Measurements from ENCODE around the gene CCDC134. TPM values are rescaled to one million over a fixed set of nuclear protein-coding genes. Genes with fewer than 3 reads are reported as not detected.

CCDC134 gene
- 20.0 and 21.4 TPM in 2 replicates for total RNA-seq (2021; fragmentation: NEBNext Ultra II Directional; extraction: Animal tissue kit (Norgen Biotek cat#: 25700))
- 7.7 and 10.3 TPM in 2 replicates for polyA plus RNA-seq (2011; rRNA removed)
- polyA plus RNA-seq (2011; cell fraction: cytosol; rRNA removed): 7.0 TPM
- 10.7 TPM for polyA plus RNA-seq (2011; cell fraction: nucleus; rRNA removed)
- 5.8 to 7.4 TPM (median 7.1 TPM) in 4 replicates for polyA plus RNA-seq (2012, experiment 1 of 2)
- 6.0 TPM for polyA plus RNA-seq (2012, experiment 2 of 2)
- polyA plus RNA-seq (2013, experiment 1 of 2): 16.1 TPM
- 17.3 TPM for polyA plus RNA-seq (2013, experiment 2 of 2)
- polyA minus RNA-seq (2011; rRNA and poly(A)+ RNA removed): 40.9 and 42.1 TPM in 2 replicates
- polyA minus RNA-seq (2011; cell fraction: cytosol; rRNA and poly(A)+ RNA removed): 16.9 TPM
- 13.3 TPM for polyA minus RNA-seq (2011; cell fraction: nucleus; rRNA and poly(A)+ RNA removed)
- long read RNA-seq, experiment 1, partial matches to known transcripts: 0 of 3 reads
- long read RNA-seq, experiment 1, other reads (novel, unspliced or antisense): 0 of 3 reads
- long read RNA-seq, experiment 2, partial matches to known transcripts: 0 of 5 reads
- long read RNA-seq, experiment 2, other reads (novel, unspliced or antisense): 2 of 5 reads

GRCh38 chr22:41800348-41801146 lies at the start of gene CCDC134:
CCDC134 (plus strand) TSS chr22:41800679; CDS start chr22:41808891, 8,212 bp downstream.
- H2BK12ac ChIP-seq (ENCODE audit: low read depth, low read length): peak within 1 kb of the TSS; percentile 92
- peak within 1 kb of the TSS; percentile 78 to 91 (median 86) for H3K4me3 ChIP-seq (ENCODE audit: extremely low read depth in 1 of 4, insufficient read depth in 2 of 4, low read depth in 3 of 4, low read length in 4 of 4)
- H3K23ac ChIP-seq (ENCODE audit: insufficient read length): no peak within 1 kb of the TSS
- ChIA-PET CTCF (ENCODE audit: partially characterized antibody) (interaction anchor here (0.6 to 3.8 kb wide), 12 partner anchors 22 to 275 kb away, joined by 3 to 20 read pairs (median 3); no protein-coding TSS in a partner anchor), POLR2A (ENCODE audit: partially characterized antibody) (interaction anchor here (0.6 to 3.1 kb wide), 37 partner anchors 8 to 265 kb away, joined by 3 to 30 read pairs (median 4); partner anchors contain the start of genes CENPM, SREBF2 and TNFRSF13C)
- H2BK15ac ChIP-seq (ENCODE audit: low read length): no peak within 1 kb of the TSS
- H3K79me1 ChIP-seq (ENCODE audit: low read depth, low read length): peaks cover 3% of the 10 kb centered on the region; the same call in 1 of the 2 replicates
- no peak within 1 kb of the TSS for H2BK20ac ChIP-seq (ENCODE audit: low read length)
- H3K56ac ChIP-seq (replicated peaks; ENCODE audit: insufficient read length, low read depth, low read length): peak within 1 kb of the TSS; percentile 66
- H3K4ac ChIP-seq (replicated peaks; ENCODE audit: insufficient read length, low read depth, low read length): peak within 1 kb of the TSS; percentile 79
- no peak for FAIRE-seq
- peak; percentile 50 to 93 for DNase-seq (ENCODE audit: low read depth in 1 of 2, low spot score in 2 of 2)
- no peak within 1 kb of the TSS for H3K14ac ChIP-seq (ENCODE audit: insufficient read length)
- H3K27ac ChIP-seq (ENCODE audit: low read depth, low read length): peak within 1 kb of the TSS; percentile 73
- H3K9ac ChIP-seq (replicated peaks in 1 of 4; ENCODE audit: extremely low read depth in 1 of 4, low read depth in 3 of 4, low read length in 3 of 4): peak within 1 kb of the TSS; percentile 74 to 84 (median 77)
- H2AK5ac ChIP-seq (ENCODE audit: low read depth, low read length): 0 out of 2 replicates have a peak within 1 kb of the TSS, but pooled peaks have one; percentile 48
- peak within 1 kb of the TSS; percentile 93 to 96 for H3K4me2 ChIP-seq (ENCODE audit: insufficient read depth in 1 of 2, low read depth in 2 of 2, low read length in 2 of 2)
- WGBS, 2 experiments (ENCODE audit: extremely low coverage in 1 of 2, insufficient coverage in 1 of 2, insufficient read length in 1 of 2, insufficient replicate concordance in 2 of 2, low coverage in 1 of 2, low lambda C conversion rate in 2 of 2, missing lambda C conversion rate in 1 of 2): 2% methylated on average over 52 of the region's 52 CpGs; no CpG with 5 or more reads in 1 of the 2 experiments
- peak within 1 kb of the TSS; percentile 85 for H4K91ac ChIP-seq (replicated peaks; ENCODE audit: insufficient read length, low read length)
- H3K36me3 ChIP-seq (ENCODE audit: control insufficient read depth in 2 of 4, insufficient read depth in 4 of 4, low read length in 3 of 4): no peaks in the 10 kb centered on the region
- H2BK5ac ChIP-seq (ENCODE audit: low read depth, low read length): peak within 1 kb of the TSS; percentile 88
- peaks cover 8 to 15% (median 9%) of the 10 kb centered on the region in 4 experiments for H3K4me1 ChIP-seq (replicated peaks in 1 of 4; ENCODE audit: control insufficient read depth in 3 of 4, insufficient read depth in 4 of 4, low read length in 3 of 4)
- H4K20me1 ChIP-seq (replicated peaks in 1 of 2; ENCODE audit: control insufficient read depth in 1 of 2, insufficient read depth in 2 of 2, low read length in 2 of 2): peaks cover 0 to 6% of the 10 kb centered on the region in 2 experiments
- no peaks in the 10 kb centered on the region for H3K9me3 ChIP-seq (ENCODE audit: insufficient read depth in 2 of 2, low read depth in 1 of 2, low read length in 1 of 2)
- peaks cover 0 to 24% of the 10 kb centered on the region in 2 experiments; a peak in 3 of 4 replicates for H3K79me2 ChIP-seq (ENCODE audit: control insufficient read depth in 1 of 2, insufficient read depth in 2 of 2, low read length in 2 of 2)
- peak within 1 kb of the TSS; percentile 90 for H4K8ac ChIP-seq (ENCODE audit: extremely low read depth, insufficient read depth, low read length)
- H3K27me3 ChIP-seq (replicated peaks in 1 of 4; ENCODE audit: control insufficient read depth in 3 of 4, extremely low read depth in 1 of 4, insufficient read depth in 3 of 4, low read length in 3 of 4): no peaks in the 10 kb centered on the region
- H3K18ac ChIP-seq (ENCODE audit: extremely low read depth, low read length): peak within 1 kb of the TSS; percentile 95
- H2BK120ac ChIP-seq (replicated peaks; ENCODE audit: low read depth, low read length): peak within 1 kb of the TSS; percentile 47
- H4K5ac ChIP-seq (ENCODE audit: insufficient read length, low read depth, low read length): peak within 1 kb of the TSS; percentile 78
- peak within 1 kb of the TSS; percentile 25; the same call in 1 of the 2 replicates for H2AFZ ChIP-seq (ENCODE audit: low read length)
- peaks cover 14% of the 10 kb centered on the region for H3K23me2 ChIP-seq (ENCODE audit: low read depth, low read length)
- peak; percentile 79 for TF ChIP-seq RBBP5 (IDR thresholded peaks at IDR 0.05; ENCODE audit: borderline replicate concordance, low read depth, low read length)
- TF ChIP-seq TAF7 (optimal IDR thresholded peaks at IDR 0.05; ENCODE audit: borderline replicate concordance, low read depth, low read length): peak; percentile 96
- TF ChIP-seq SP1 (IDR thresholded peaks at IDR 0.05; ENCODE audit: low read depth, low read length): 0 out of 2 replicates have a peak, but pooled peaks have one; percentile 40
- no peak for TF ChIP-seq FOSL1 (IDR thresholded peaks at IDR 0.05; ENCODE audit: insufficient read depth, low read depth, low read length)
- TF ChIP-seq SUZ12 (IDR thresholded peaks at IDR 0.05; ENCODE audit: low read length): no peak
- no peak for TF ChIP-seq CHD1 (IDR thresholded peaks at IDR 0.05; ENCODE audit: low read depth, low read length)
- TF ChIP-seq TAF1 (IDR thresholded peaks at IDR 0.05; ENCODE audit: low read depth, low read length): peak; percentile 96
- 0 out of 4 replicates have a peak, but pooled peaks have one; percentile 10 to 32 for TF ChIP-seq SIN3A (conservative IDR thresholded peaks at IDR 0.05 in 1 of 2, IDR thresholded peaks at IDR 0.05 in 1 of 2; ENCODE audit: low read depth in 1 of 2, low read length in 2 of 2)

Measured in H1 (cell line).